ENCODE measurements around the gene KCTD16. TPM values are rescaled to one million over a fixed set of nuclear protein-coding genes. Genes with fewer than 3 reads are reported as not detected.

Gene KCTD16
- total and polyA plus RNA-seq, 2 donors (not counting 1 experiment from before 2014, with no cell fraction given): not detected

- no peak overlapping the region for H2AFZ ChIP-seq (ENCODE audit: insufficient read depth, low read depth, low read length, poor library complexity, severe bottlenecking)
- CTCF ChIA-PET: no interaction called here
- ATAC-seq (ENCODE audit: low read depth): no peak
- Mint-ChIP-seq H3K4me3 (no peak overlapping the region), H3K9me3 (ENCODE audit: insufficient read depth) (no peaks in the 10 kb centered on the region), H3K4me1 (no peaks in the 10 kb centered on the region), H3K27me3 (no peaks in the 10 kb centered on the region), H3K27ac (no peak overlapping the region)
- no peak for TF ChIP-seq EZH2 (IDR thresholded peaks at IDR 0.05; ENCODE audit: borderline replicate concordance, insufficient read depth, low read depth, low read length, poor library complexity, severe bottlenecking)
- no peak for TF ChIP-seq CTCF (IDR thresholded peaks at IDR 0.05)
- H3K9me3 ChIP-seq (ENCODE audit: control extremely low read depth in 1 of 3, control insufficient read depth in 2 of 3, insufficient read depth in 1 of 3, low read length in 2 of 3): no peaks in the 10 kb centered on the region
- no peak overlapping the region for H3K9ac ChIP-seq (ENCODE audit: low read length)
- intact Hi-C loops (cut with micrococcal nuclease): no loop called here
- POLR2A ChIA-PET: no interaction called here
- 17% methylated on average over 1 of the region's 3 CpGs for WGBS (ENCODE audit: insufficient coverage)
- H3K4me2 ChIP-seq (replicated peaks; ENCODE audit: low read depth, low read length, poor library complexity, severe bottlenecking): no peak overlapping the region
- no peak overlapping the region for H3K4me3 ChIP-seq (ENCODE audit: control extremely low read depth in 1 of 5, extremely low read depth in 1 of 5, insufficient read depth in 1 of 5, low read depth in 2 of 5, low read length in 4 of 5)
- no peaks in the 10 kb centered on the region for H3K79me2 ChIP-seq (ENCODE audit: control insufficient read depth, insufficient read depth, low read length)
- no peaks in the 10 kb centered on the region for H3K36me3 ChIP-seq (replicated peaks in 1 of 2; ENCODE audit: control extremely low read depth in 1 of 2, control insufficient read depth in 1 of 2, extremely low read depth in 1 of 2, insufficient read depth in 2 of 2, low read length in 1 of 2)
- no peak for DNase-seq
- no peaks in the 10 kb centered on the region for H3K4me1 ChIP-seq (ENCODE audit: control insufficient read depth in 2 of 2, insufficient read depth in 2 of 2, low read length in 2 of 2)
- H4K20me1 ChIP-seq (ENCODE audit: control insufficient read depth, insufficient read depth, low read length, poor library complexity, severe bottlenecking): no peaks in the 10 kb centered on the region
- no peaks in the 10 kb centered on the region for H3K27me3 ChIP-seq (replicated peaks in 1 of 4; ENCODE audit: control extremely low read depth in 1 of 4, control insufficient read depth in 3 of 4, insufficient read depth in 4 of 4, low read length in 3 of 4)
- H3K27ac ChIP-seq (ENCODE audit: low read length in 2 of 2): no peak overlapping the region
These were observed 263.2 kb downstream of the KCTD16 start for GRCh38 chr5:144433893-144434292.

GRCh38 chr5:144436007-144436406, 265.3 kb downstream of the KCTD16 start:
- DNase-seq (no peak), ATAC-seq (ENCODE audit: low read depth) (no peak)
- H3K79me2 ChIP-seq (ENCODE audit: control insufficient read depth, insufficient read depth, low read length): no peaks in the 10 kb centered on the region
- no peaks in the 10 kb centered on the region for H3K4me1 ChIP-seq (ENCODE audit: control insufficient read depth in 2 of 2, insufficient read depth in 2 of 2, low read length in 2 of 2)
- Mint-ChIP-seq H3K27me3 (no peaks in the 10 kb centered on the region), H3K9me3 (ENCODE audit: insufficient read depth) (peaks cover 3% of the 10 kb centered on the region), H3K27ac (no peak overlapping the region), H3K4me3 (no peak overlapping the region), H3K4me1 (no peaks in the 10 kb centered on the region)
- no peak overlapping the region for H3K9ac ChIP-seq (ENCODE audit: low read length)
- CTCF ChIA-PET: no interaction called here
- H3K27ac ChIP-seq (ENCODE audit: low read length in 2 of 2): no peak overlapping the region
- H3K36me3 ChIP-seq (replicated peaks in 1 of 2; ENCODE audit: control extremely low read depth in 1 of 2, control insufficient read depth in 1 of 2, extremely low read depth in 1 of 2, insufficient read depth in 2 of 2, low read length in 1 of 2): no peaks in the 10 kb centered on the region
- no CpG with 5 or more reads among the region's 1 CpG for WGBS (ENCODE audit: insufficient coverage)
- H4K20me1 ChIP-seq (ENCODE audit: control insufficient read depth, insufficient read depth, low read length, poor library complexity, severe bottlenecking): no peaks in the 10 kb centered on the region
- intact Hi-C loops (cut with micrococcal nuclease): no loop called here
- POLR2A ChIA-PET: no interaction called here
- TF ChIP-seq CTCF (IDR thresholded peaks at IDR 0.05) (no peak), EZH2 (IDR thresholded peaks at IDR 0.05; ENCODE audit: borderline replicate concordance, insufficient read depth, low read depth, low read length, poor library complexity, severe bottlenecking) (no peak)
- no peak overlapping the region for H2AFZ ChIP-seq (ENCODE audit: insufficient read depth, low read depth, low read length, poor library complexity, severe bottlenecking)
- H3K9me3 ChIP-seq (ENCODE audit: control extremely low read depth in 1 of 3, control insufficient read depth in 2 of 3, insufficient read depth in 1 of 3, low read length in 2 of 3): no peaks in the 10 kb centered on the region
- H3K4me2 ChIP-seq (replicated peaks; ENCODE audit: low read depth, low read length, poor library complexity, severe bottlenecking): no peak overlapping the region
- no peaks in the 10 kb centered on the region for H3K27me3 ChIP-seq (replicated peaks in 1 of 4; ENCODE audit: control extremely low read depth in 1 of 4, control insufficient read depth in 3 of 4, insufficient read depth in 4 of 4, low read length in 3 of 4)
- H3K4me3 ChIP-seq (ENCODE audit: control extremely low read depth in 1 of 5, extremely low read depth in 1 of 5, insufficient read depth in 1 of 5, low read depth in 2 of 5, low read length in 4 of 5): no peak overlapping the region
